OCI-LY3 (cell line): ENCODE results near the gene NRG2.

ENCODE experiments used
- CTCF ChIP-seq: fragments of 200-600, 300-600 bp; sonication (generic); IDR thresholded peaks from 2 replicates; pipeline ENCODE4 v1.5.1; 2014; ENCODE audit warnings: antibody characterized with exemption, low read length, low read depth
- EZH2phosphoT487 ChIP-seq: fragments of 200-600 bp; shearing (Covaris generic); IDR thresholded peaks from 2 replicates; pipeline ENCODE4 v1.6.1; 2018; ENCODE audit warnings: antibody characterized with exemption, mixed run types, low read depth

DNA sequence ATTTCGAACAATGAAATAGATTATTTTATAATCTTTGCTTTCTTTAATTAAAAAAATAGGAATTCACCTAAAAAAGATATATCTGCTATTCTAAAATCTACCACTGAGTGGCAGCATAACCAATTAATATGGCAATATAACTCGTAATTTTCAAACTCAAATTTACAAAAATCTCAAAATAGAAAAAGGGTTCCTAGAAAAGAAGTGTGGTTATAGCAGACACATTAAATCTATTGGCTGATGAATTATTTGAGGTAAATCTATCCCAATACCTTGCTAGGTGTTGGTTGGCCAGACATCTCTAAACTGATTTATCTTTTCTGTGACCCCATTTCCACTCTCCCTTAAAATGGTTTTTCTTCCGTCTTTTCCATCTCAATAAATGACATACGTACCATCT, 30.2 kb upstream of the NRG2 start:
- TF ChIP-seq CTCF: peak; percentile 61
- TF ChIP-seq EZH2phosphoT487: no peak
